Right cardiac atrium (tissue), 5 donors: ENCODE results near the gene UPK3B. TPM values are rescaled to one million over a fixed set of nuclear protein-coding genes. Genes with fewer than 3 reads are reported as not detected.
"Not testable (repeated sequence)": the region's sequence is repeated elsewhere in the genome, so short reads cannot be mapped to it uniquely, and the experiment has no call there.

ENCODE experiments used
- ATAC-seq, 2 donors: fragments of 200-7000 bp; cut with Tn5 transposase; one replicate each; pipeline versions ENCODE4 v1.8.0 to v1.9.1; 2020; ENCODE audit warnings: moderate library complexity in 2 of 2, mild to moderate bottlenecking in 1 of 2
- DNase-seq, 3 donors: peaks; one replicate each; pipeline ENCODE4 v3.0.0-alpha.2; 2020
- H3K27ac ChIP-seq: one replicate; pipeline ENCODE4 v1.5.1; 2013; ENCODE audit warnings: mild to moderate bottlenecking, low read length, control low read depth, moderate library complexity
- H3K27me3 ChIP-seq: one replicate; pipeline ENCODE4 v1.6.1; 2013; ENCODE audit not compliant: control insufficient read depth, insufficient read depth
- H3K4me1 ChIP-seq: one replicate; pipeline ENCODE4 v1.6.1; 2013; ENCODE audit warnings: low read length; ENCODE audit not compliant: control insufficient read depth, insufficient read depth
- H3K4me3 ChIP-seq: one replicate; pipeline ENCODE4 v1.5.1; 2013; ENCODE audit warnings: low read length, control low read depth
- H3K9me3 ChIP-seq: one replicate; pipeline ENCODE4 v1.6.1; 2013; ENCODE audit warnings: low read length; ENCODE audit not compliant: control insufficient read depth
- WGBS: extraction: QIAGEN DNeasy Blood & Tissue Kit; methylation state at CpG from one replicate; pipeline ENCODE4 v1.1.7; 2013; 5-methylcytosine and 5-hydroxymethylcytosine counted together
- intact Hi-C, 4 donors: fragments of 100-400 bp; cut with DNase I; formaldehyde crosslinking; loops; one replicate each; pipeline versions ENCODE4 v1.11.0 to v1.14.0; 2022 to 2023
- polyA plus RNA-seq: library from polyadenylated mRNA; stranded (reverse); fragments of 200-250 nt; gene quantifications from one replicate; pipeline ENCODE4 v1.2.3, GENCODE V29; 2013
- total RNA-seq, 4 donors: library from RNA; stranded (reverse); fragmentation: NEBNext Ultra II Directional; extraction: Animal tissue kit (Norgen Biotek cat#: 25700); gene quantifications; one replicate each; pipeline ENCODE4 v1.2.1, GENCODE V29; 2021
- donor health status: healthy with polysubstance abuse.
- donor health status: DM: no; HTN: yes; CAD: no.
- donor health status: DM: no; HTN: no; CAD: no.
- donor health status: DM: no; HTN: yes; CAD: no; lungs with severe emphysema.
- donor health status: DM: yes; HTN: yes; CAD: no.

The UPK3B gene
- total and polyA plus RNA-seq, 5 donors = 0.23 to 3.5 (median 1.0) TPM

GRCh38 chr7:76561342-76561741, 51.0 kb downstream of the UPK3B start:
- H3K27me3 ChIP-seq, H3K4me3 ChIP-seq, H3K4me1 ChIP-seq, H3K9me3 ChIP-seq, ATAC-seq, DNase-seq, intact Hi-C loops, H3K27ac ChIP-seq: not testable (repeated sequence)
- 97% methylated on average over 3 of the region's 3 CpGs for WGBS

- H3K27ac ChIP-seq, H3K27me3 ChIP-seq, DNase-seq, ATAC-seq, H3K4me3 ChIP-seq, H3K4me1 ChIP-seq, intact Hi-C loops, H3K9me3 ChIP-seq: not testable (repeated sequence)
- 92% methylated on average over 2 of the region's 3 CpGs for WGBS
Measured at GRCh38 chr7:76565001-76565400, 54.6 kb downstream of the UPK3B start.

Other genes with a start within 250 kb of the UPK3B start
- gene HSPB1, start 207.9 kb upstream of the UPK3B start, total RNA-seq = 1,000 to 10,000 TPM; 1,069 to 1,850 (median 1,464) TPM
- 2,464 TPM for gene HSPB1, start 207.9 kb upstream of the UPK3B start, polyA plus RNA-seq
- gene YWHAG, start 151.6 kb upstream of the UPK3B start, total RNA-seq = 100 to 1,000 TPM; 209 to 282 (median 253) TPM
- gene YWHAG, start 151.6 kb upstream of the UPK3B start, polyA plus RNA-seq = 139 TPM
- 1 to 10 TPM in 2 of 4 donors, under 1 TPM in 2; 0.78 to 1.3 (median 0.96) TPM for gene SSC4D, start 100.9 kb upstream of the UPK3B start, total RNA-seq
- 2.1 TPM for gene SSC4D, start 100.9 kb upstream of the UPK3B start, polyA plus RNA-seq
- gene ZP3, start 85.6 kb upstream of the UPK3B start, total RNA-seq = 1 to 10 TPM in 2 of 4 donors, under 1 TPM in 1, not detected in 1; 0.50 to 2.5 (median 2.4) TPM
- 0.77 TPM for gene ZP3, start 85.6 kb upstream of the UPK3B start, polyA plus RNA-seq
- 10 to 100 TPM in 3 of 4 donors, 1 to 10 TPM in 1; 6.3 to 14.2 (median 11.1) TPM for gene DTX2, start 48.8 kb upstream of the UPK3B start, total RNA-seq
- 9.6 TPM for gene DTX2, start 48.8 kb upstream of the UPK3B start, polyA plus RNA-seq
- gene SPDYE16, start 32.7 kb downstream of the UPK3B start, total RNA-seq = under 1 TPM in 2 of 4 donors, not detected in 2; 0.17 to 0.26 TPM
- gene SPDYE16, start 32.7 kb downstream of the UPK3B start, polyA plus RNA-seq = 0.09 TPM
- gene POMZP3, start 116.7 kb downstream of the UPK3B start, total RNA-seq = 10 to 100 TPM in 1 of 4 donors, 1 to 10 TPM in 3; 7.0 to 14.8 (median 7.3) TPM
- gene POMZP3, start 116.7 kb downstream of the UPK3B start, polyA plus RNA-seq = 13.3 TPM